ENCODE data around the gene SETBP1.

The SETBP1 gene

GRCh38 chr18:44957461-44957860 is 276.8 kb downstream of the SETBP1 start:
- H3K4me3 ChIP-seq (ENCODE audit: low read depth, low read length) = no peak overlapping the region
- TF ChIP-seq, protein P1, sequence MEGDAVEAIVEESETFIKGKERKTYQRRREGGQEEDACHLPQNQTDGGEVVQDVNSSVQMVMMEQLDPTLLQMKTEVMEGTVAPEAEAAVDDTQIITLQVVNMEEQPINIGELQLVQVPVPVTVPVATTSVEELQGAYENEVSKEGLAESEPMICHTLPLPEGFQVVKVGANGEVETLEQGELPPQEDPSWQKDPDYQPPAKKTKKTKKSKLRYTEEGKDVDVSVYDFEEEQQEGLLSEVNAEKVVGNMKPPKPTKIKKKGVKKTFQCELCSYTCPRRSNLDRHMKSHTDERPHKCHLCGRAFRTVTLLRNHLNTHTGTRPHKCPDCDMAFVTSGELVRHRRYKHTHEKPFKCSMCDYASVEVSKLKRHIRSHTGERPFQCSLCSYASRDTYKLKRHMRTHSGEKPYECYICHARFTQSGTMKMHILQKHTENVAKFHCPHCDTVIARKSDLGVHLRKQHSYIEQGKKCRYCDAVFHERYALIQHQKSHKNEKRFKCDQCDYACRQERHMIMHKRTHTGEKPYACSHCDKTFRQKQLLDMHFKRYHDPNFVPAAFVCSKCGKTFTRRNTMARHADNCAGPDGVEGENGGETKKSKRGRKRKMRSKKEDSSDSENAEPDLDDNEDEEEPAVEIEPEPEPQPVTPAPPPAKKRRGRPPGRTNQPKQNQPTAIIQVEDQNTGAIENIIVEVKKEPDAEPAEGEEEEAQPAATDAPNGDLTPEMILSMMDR (IDR thresholded peaks at IDR 0.05; ENCODE audit: insufficient read depth, low read depth, low read length, missing control alignments) = no peak
- DNase-seq (ENCODE audit: low read depth) = no peak

DNA sequence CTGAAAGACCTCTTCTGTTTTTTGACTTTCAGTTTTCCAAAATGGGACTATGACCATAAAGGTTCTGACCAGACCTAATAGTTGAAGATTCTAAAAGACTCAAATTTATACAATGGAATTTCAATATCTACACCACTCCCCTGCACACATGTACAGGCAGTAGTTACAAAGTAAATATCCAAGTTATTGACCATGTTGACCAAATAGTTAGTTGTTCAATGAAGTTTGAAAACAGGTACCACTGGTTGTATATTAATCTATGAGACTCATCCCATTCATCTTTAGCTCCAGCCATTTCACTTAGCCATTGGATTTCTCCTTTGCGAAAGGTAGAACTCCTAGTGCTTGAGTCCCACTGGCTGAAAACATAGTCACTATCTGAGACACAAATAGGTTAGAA is 277.4 kb downstream of the SETBP1 start:
- H3K4me3 ChIP-seq (ENCODE audit: low read depth, low read length) = no peak overlapping the region
- no peak for DNase-seq (ENCODE audit: low read depth)
- TF ChIP-seq, protein P1 (IDR thresholded peaks at IDR 0.05; ENCODE audit: insufficient read depth, low read depth, low read length, missing control alignments) = no peak

DNA sequence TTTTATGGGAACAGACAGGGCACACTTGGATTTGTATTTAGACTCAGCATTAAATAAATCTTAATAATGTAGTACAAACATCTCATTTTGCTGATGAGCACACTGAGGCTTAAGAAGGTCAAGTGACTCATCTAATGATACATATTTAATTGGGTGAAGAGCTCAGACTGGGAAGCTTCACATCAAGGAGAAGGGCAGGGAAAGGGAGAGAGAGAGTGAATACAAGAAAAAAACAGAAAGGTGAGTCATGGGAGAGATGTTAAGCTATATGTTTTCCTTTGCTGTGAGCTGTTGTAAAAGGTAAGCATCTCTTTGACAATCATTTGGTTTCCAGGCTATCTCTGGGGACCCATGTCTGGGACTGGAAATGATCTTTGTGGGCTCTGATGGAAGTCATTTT is 277.8 kb downstream of the SETBP1 start:
- TF ChIP-seq, protein P1 (IDR thresholded peaks at IDR 0.05; ENCODE audit: insufficient read depth, low read depth, low read length, missing control alignments) = no peak
- no peak overlapping the region for H3K4me3 ChIP-seq (ENCODE audit: low read depth, low read length)
- DNase-seq (ENCODE audit: low read depth) = no peak

- H3K4me3 ChIP-seq (ENCODE audit: low read depth, low read length) = no peak overlapping the region
- no peak for DNase-seq (ENCODE audit: low read depth)
- TF ChIP-seq, protein P1 (IDR thresholded peaks at IDR 0.05; ENCODE audit: insufficient read depth, low read depth, low read length, missing control alignments) = no peak
These were observed 278.3 kb downstream of the SETBP1 start for GRCh38 chr18:44959013-44959412.

GRCh38 chr18:44960580-44960979 is 279.9 kb downstream of the SETBP1 start:
- no peak for DNase-seq (ENCODE audit: low read depth)
- no peak overlapping the region for H3K4me3 ChIP-seq (ENCODE audit: low read depth, low read length)
- TF ChIP-seq, protein P1 (IDR thresholded peaks at IDR 0.05; ENCODE audit: insufficient read depth, low read depth, low read length, missing control alignments) = no peak

GRCh38 chr18:44961288-44961995 is 280.8 kb downstream of the SETBP1 start:
- DNase-seq (ENCODE audit: low read depth) = no peak
- TF ChIP-seq, protein P1 (IDR thresholded peaks at IDR 0.05; ENCODE audit: insufficient read depth, low read depth, low read length, missing control alignments) = no peak

DNA sequence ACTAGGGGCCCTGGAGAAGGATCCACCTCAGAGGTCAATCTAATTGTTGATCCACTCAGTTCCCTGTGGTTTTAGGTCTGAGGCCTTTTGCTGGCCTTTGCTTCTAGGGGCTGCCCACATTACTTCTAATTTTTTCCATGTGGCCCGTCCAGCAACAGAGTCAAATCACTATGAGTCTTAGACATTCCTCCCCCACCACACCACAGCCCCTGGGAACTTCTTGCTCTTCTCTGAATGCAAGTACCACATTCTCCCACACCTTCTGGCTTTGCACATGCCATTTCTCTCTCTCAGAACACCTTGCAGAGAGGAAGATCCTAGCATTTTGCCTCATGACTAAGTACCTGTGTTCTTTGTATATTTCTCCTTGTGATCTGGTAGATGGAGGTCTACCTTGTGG is 286.9 kb downstream of the SETBP1 start:
- no peak for DNase-seq (ENCODE audit: low read depth)
- TF ChIP-seq, protein P1 (IDR thresholded peaks at IDR 0.05; ENCODE audit: insufficient read depth, low read depth, low read length, missing control alignments) = no peak
- H3K4me3 ChIP-seq (ENCODE audit: low read depth, low read length) = no peak overlapping the region

More at GRCh38 chr18:44961288-44961995, 280.8 kb downstream of the SETBP1 start:
- H3K4me3 ChIP-seq (ENCODE audit: low read depth, low read length) = no peak overlapping the region
